ENCODE measurements around the gene ZGPAT.

The ZGPAT gene

DNA sequence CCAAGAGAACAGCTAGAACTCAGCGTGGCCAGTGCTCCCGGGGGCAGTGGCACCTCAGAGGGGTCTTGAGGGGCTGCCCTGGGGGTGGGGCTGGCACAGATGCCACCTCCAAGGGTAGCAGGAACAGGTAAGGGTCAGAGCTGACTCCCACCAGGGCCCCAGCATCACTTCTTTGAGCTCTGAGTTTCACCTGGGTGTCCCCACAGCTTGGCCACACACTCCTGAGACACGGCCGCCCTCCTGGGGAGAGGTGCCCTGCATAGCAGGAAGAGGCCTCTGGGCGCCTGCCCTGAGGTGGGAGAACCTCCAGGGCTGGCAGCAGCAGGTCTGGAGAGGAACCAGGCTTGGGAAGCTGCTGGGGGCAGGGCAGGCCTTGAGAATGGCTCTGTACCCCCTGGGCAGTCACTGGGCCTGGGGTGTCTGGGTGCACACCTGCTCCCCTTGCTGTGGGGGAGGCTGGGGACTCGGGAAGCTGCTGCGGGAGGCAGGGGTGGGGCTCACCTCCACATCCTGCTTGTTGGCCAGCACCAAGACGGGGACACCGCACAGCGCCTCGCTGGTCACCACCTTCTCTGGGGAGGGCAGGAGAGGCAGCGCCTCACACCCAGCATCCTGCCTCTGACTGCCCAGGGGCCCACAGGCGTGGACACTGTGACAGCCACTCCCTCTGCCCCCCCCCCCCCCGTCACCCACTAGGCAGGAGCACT, 6.4 kb upstream of the ZGPAT start:
- TF ChIP-seq GATA2 (IDR thresholded peaks at IDR 0.05; ENCODE audit: low read depth, low read length) (no peak), GATA3 (IDR thresholded peaks at IDR 0.05; ENCODE audit: low read depth, low read length) (no peak)

DNA sequence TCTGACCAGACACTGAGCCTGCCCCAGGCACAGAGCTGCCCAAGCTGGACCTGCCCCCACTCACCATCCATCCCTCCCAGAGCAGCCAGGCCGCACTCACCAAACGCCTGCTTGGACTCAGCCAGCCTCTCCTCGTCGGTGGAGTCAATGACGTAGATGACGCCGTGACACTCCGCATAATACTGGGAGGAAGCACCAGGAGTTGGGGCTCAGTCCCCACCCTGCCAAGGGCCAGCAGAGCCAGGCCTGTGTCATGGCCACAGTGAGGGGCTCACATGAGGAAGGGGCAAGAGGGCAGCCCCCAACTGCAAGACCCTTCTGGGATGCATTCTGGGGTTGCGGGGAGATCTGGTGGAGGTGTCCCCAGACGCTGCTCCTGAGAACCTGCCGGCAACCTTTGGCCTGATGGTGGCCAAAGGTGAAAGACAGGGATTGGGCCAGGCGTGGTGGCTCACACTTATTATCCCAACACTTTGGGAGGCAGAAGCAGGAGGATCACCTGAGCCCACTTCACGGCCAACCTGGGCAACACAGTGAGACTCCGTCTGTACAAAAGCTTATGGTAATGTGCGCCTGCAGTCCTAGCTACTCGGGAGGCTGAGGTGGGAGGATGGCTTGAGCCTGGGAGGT, 5.7 kb upstream of the ZGPAT start:
- TF ChIP-seq GATA3 (IDR thresholded peaks at IDR 0.05; ENCODE audit: low read depth, low read length) (no peak), GATA2 (IDR thresholded peaks at IDR 0.05; ENCODE audit: low read depth, low read length) (no peak)

DNA sequence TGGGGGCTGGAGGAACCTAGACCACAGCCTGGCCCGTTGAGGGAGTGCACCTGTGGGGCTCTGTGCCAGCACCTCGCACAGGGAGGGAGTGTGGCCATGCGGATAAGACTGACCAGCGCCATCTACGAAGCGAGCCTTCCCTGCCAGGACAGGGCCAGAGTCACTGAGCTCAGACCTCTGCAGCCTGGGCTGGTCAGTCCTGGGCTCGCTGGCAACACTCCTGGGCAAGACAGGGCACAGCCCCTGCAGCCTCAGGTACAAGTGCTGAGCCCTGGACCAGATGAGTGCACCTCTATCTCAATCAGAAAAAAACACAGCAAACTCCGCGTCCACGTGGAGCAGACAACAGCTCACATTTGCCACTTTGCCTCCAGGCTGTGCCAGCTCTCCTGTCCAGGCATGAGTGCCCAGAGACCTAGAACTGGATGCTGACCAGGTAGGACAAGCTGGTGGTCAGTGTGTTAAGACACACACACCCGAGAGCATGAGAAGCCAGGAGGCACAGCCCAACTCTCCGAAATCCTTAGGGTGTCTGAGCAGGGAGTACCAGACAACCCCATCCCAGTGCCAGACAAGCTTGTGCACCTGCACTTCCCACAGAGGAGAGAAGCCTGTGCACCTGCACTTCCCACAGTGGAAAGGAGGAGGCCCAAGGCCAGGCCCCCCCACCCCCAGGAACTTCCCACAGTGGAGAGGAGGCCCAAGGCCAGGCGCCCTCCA, 4.9 kb upstream of the ZGPAT start:
- TF ChIP-seq GATA3 (IDR thresholded peaks at IDR 0.05; ENCODE audit: low read depth, low read length), result no peak
- no peak for TF ChIP-seq GATA2 (IDR thresholded peaks at IDR 0.05; ENCODE audit: low read depth, low read length)

DNA sequence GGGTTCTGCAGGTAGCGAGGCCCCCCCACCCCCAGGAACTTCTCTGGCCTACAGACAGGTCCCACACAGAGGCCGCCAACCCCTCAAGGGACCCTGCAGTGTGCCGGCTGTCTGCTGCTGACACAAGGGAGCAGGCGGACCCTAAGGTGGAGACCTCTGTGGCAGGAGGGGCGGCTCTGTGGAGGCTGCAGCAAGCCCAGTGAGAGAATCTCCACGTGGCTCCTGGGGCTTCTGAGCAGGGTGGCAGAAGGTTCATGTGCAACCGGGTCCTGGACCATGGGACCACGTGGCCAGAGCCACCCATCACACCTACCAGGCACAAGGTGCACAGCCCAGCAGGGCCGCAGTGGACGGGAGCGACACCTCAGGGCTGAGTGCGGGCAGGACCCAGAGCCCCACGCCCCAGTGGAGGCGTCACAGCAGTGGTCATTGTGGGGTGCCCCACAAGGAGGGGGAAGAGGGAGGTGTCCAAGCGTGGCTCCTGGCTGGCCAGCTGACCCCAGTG, 4.3 kb upstream of the ZGPAT start:
- TF ChIP-seq GATA2 (IDR thresholded peaks at IDR 0.05; ENCODE audit: low read depth, low read length) (no peak), GATA3 (IDR thresholded peaks at IDR 0.05; ENCODE audit: low read depth, low read length) (no peak)

DNA sequence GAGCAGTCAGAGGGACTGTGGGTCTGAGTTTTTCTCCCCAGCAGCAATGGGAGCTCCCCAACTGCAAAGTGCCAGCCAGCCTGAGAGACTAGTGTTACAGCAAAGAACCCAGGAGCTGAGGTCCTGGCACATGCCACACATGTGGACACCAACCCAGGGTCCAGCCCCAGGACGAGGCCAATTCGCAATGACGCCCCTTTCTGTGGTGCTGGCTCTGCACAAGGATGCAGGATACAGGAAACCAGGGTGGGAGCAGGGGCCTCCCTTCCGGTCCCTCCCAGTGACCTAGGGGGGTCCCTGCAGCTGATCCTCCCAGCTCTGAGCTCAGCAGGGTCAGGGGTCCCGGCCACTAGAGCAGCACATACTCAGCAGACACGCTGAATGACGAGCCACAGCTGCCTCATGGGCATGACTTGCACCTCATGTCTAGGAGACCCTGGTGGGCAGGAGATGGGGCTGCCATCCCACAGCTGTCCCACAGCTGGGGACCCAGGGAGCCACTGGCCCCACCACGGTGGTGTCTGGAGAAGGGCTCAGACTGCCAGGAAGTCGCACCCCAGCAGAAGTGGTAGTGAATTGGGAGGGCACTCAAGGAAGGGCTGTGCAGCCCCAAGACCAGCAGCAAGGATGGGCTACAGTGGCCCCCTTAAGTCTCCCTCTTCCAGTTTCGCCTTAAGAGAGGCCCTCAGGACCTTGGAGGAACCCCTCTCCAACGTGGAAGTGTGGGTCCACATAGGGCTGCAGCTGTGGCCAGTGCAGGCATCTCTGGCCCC, 3.7 kb upstream of the ZGPAT start:
- TF ChIP-seq GATA3 (IDR thresholded peaks at IDR 0.05; ENCODE audit: low read depth, low read length) (no peak), GATA2 (IDR thresholded peaks at IDR 0.05; ENCODE audit: low read depth, low read length) (no peak)

DNA sequence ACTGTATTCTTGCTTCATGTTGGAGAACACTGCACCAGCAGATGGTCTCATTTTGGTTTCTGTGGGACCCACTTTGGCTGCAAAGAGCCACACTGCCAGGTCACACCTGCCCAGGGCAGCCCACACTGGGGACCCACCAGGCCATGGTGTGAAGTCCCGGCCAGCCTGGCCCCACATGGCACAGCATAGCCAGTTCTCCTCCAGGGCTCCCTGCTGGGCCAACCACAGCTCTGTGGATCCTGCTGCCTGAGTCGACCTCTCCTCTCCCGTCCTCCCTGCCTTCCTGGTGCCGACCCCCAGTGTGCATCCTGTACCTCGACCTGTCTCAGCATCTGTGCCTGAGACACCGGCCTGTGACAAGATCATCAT, 3.1 kb upstream of the ZGPAT start:
- no peak for TF ChIP-seq GATA3 (IDR thresholded peaks at IDR 0.05; ENCODE audit: low read depth, low read length)
- TF ChIP-seq GATA2 (IDR thresholded peaks at IDR 0.05; ENCODE audit: low read depth, low read length), result no peak

DNA sequence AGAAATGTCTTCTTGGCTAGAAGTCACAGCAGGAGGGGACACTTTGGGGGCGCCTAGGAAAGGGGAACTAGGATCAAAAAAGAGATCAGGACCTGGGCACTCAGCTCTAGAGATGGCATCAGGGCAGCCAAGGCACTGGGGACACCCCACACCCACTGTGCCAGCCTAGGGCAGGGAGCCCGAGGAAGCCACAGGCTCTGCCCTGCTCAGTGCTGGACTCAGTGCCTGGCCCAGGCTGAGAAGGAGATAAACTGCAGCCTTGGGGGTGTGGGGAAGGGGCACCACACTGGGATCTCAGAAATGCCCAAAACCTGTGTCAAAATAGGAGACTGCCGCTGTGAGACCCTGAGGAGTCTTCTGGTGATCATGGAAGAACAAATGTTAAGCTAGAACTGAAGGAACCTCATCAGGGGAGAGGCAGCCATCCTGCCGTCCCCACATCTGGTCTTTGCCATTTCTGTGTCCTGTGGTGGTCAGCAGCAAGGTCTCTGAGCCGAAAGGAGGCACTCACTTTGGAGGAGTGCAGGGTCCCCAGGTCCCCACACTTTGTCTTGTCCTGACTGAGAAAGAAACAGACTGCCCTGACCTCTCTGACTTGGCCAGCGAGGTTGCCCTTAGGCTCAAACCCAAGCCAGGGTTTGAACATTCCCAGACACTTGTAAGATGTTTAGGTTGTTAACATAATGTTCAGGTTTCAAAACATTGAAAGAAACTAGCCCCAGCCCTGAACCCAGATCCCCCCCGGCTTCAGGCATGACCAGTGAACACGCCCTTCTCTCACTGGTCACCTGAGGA, 2.4 kb upstream of the ZGPAT start:
- TF ChIP-seq GATA3 (IDR thresholded peaks at IDR 0.05; ENCODE audit: low read depth, low read length), result no peak
- no peak for TF ChIP-seq GATA2 (IDR thresholded peaks at IDR 0.05; ENCODE audit: low read depth, low read length)

DNA sequence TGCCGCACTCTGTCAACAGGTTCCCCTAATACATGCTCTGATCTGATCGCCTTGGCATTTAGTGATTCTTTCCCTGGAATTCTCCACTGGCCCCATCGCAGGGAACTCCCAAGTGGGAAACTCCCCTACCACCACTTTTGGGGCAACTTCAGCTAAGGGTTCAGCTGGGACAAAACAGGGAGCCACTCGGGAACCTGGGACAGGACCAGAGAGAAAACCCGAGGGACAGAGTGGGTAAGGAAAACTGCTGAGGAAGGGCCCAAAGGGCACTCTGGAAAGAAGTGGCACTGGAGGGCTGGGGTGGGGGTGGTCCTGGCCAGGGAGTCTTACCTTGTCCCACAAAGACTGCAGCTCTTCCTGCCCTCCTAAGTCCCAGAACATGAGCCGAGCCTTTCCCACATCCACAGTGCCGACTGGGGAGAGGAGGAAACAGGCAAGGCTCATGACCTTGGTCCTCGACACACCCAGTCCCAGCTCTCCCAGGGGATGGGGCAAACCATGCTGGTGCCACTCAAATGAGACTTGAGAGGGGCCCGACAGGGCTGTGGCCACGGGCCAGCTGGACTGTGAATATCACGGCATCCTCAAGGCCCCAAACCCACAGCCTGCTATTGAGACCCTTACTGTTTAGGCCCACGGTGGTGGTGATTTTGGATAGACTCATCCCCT, 1.7 kb upstream of the ZGPAT start:
- TF ChIP-seq GATA2 (IDR thresholded peaks at IDR 0.05; ENCODE audit: low read depth, low read length) (no peak), GATA3 (IDR thresholded peaks at IDR 0.05; ENCODE audit: low read depth, low read length) (no peak)

DNA sequence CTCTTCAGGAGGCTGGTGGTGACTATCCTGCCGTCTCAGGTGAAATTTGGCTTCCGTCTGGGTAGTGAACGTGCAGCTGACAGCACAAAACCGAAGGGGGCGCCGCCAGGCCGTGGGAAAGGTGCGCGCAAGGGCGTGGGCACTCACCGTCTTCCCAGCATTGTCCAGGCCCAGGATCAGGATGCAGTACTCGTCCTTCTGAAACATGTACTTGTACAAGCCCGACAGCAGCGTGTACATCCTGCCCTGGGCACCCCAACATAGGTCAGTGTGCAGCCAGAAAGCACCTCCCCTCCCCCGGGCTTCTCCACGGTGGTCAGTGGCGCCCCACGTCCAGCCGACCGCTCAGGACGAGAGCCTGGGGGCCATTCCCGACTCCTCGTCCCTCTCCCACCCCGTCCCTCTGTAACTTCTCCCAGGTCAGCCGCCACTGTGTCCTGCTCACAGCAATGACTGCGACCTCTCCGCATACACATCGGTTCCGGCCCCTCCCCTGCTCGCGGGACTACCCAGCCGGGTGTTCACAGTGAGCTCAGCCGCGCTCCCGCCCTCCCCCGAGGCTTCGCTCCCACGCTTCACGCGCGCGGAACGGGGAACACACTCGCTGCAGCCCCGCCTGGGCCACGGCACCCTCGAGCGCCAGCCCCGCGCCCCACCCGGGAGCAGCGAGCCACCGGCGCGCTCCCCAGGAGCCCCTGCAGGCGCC, 834 bp upstream of the ZGPAT start:
- no peak for TF ChIP-seq GATA3 (IDR thresholded peaks at IDR 0.05; ENCODE audit: low read depth, low read length)

DNA sequence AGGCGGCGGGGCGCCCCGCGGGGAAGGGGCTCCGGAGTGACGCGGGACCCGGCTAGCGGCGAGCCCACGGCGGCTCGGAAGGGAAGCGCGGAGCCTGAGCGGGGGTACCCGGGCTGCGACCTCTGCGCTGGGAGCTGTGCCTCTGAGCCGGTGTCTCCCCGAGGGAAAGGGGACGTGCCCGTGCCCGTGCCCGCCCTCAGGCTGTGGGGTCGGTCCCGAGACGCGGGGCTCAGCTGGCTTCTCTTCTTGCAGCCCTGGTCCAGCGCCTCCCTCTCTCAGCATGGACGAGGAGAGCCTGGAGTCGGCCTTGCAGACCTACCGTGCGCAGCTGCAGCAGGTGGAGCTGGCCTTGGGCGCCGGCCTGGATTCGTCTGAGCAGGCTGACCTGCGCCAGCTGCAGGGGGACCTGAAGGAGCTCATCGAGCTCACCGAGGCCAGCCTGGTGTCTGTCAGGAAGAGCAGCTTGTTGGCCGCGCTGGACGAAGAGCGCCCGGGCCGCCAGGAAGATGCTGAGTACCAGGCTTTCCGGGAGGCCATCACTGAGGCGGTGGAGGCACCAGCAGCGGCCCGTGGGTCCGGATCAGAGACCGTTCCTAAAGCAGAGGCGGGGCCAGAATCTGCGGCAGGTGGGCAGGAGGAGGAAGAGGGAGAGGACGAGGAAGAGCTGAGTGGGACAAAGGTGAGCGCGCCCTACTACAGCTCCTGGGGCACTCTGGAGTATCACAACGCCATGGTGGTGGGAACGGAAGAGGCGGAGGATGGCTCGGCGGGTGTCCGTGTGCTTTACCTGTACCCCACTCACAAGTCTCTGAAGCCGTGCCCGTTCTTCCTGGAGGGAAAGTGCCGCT, 686 bp downstream of the ZGPAT start:
- TF ChIP-seq GATA2 (IDR thresholded peaks at IDR 0.05; ENCODE audit: low read depth, low read length), result no peak
- no peak for TF ChIP-seq GATA3 (IDR thresholded peaks at IDR 0.05; ENCODE audit: low read depth, low read length)

DNA sequence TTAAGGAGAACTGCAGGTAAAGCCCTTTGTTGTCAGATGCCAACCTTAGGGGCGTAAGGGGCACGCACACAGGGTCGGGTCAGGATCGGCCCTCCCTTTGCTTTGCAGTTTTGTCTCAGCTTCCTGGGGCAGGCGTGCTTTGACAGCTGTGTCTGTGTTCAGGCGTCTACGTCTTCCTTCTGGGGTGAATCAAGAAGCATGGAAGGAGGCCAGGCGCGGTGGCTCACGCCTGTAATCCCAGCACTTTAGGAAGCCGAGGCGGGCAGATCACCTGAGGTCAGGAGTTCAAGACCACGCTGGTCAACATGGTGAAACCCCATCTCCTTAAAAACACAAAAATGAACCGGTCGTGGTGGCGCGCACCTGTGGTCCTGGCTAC, 1.3 kb downstream of the ZGPAT start:
- TF ChIP-seq GATA2 (IDR thresholded peaks at IDR 0.05; ENCODE audit: low read depth, low read length) (no peak), GATA3 (IDR thresholded peaks at IDR 0.05; ENCODE audit: low read depth, low read length) (no peak)

Data from SH-SY5Y (cell line).